NB4 (cell line): ENCODE results near the gene FNDC8.

Source experiments
- DNase-seq: peaks from one replicate; pipeline ENCODE4 v3.0.0; 2010; ENCODE audit warnings: low read depth
- H3K4me3 ChIP-seq: one replicate; pipeline ENCODE4 v1.5.1; 2011; ENCODE audit warnings: mild to moderate bottlenecking, low read depth, low read length, moderate library complexity
- CTCF ChIP-seq: IDR thresholded peaks from one replicate; pipeline ENCODE4 v1.5.1; 2012; ENCODE audit warnings: low read depth, low read length
- MAX ChIP-seq: IDR thresholded peaks from 2 replicates; pipeline ENCODE4 v1.6.1; 2011; ENCODE audit warnings: low read depth, low read length
- MYC ChIP-seq: IDR thresholded peaks from 2 replicates; pipeline ENCODE4 v1.6.1; 2011; ENCODE audit warnings: low read depth, low read length
- POLR2A ChIP-seq: IDR thresholded peaks from 2 replicates; pipeline ENCODE4 v1.6.1; 2011; ENCODE audit warnings: mild to moderate bottlenecking; ENCODE audit not compliant: insufficient read length; ENCODE audit errors: extremely low read depth

Gene FNDC8

GRCh38 chr17:35162755-35163154, 41.3 kb downstream of the FNDC8 start:
- no peak for DNase-seq
- TF ChIP-seq MYC (no peak), CTCF (no peak), POLR2A (no peak), MAX (no peak)
- H3K4me3 ChIP-seq = no peak overlapping the region

GRCh38 chr17:35163886-35164285, 42.5 kb downstream of the FNDC8 start:
- TF ChIP-seq POLR2A (no peak), CTCF (no peak), MYC (no peak), MAX (no peak)
- no peak for DNase-seq
- H3K4me3 ChIP-seq = no peak overlapping the region

- H3K4me3 ChIP-seq = no peak overlapping the region
- no peak for DNase-seq
Measured at GRCh38 chr17:35164716-35165115, 43.3 kb downstream of the FNDC8 start.

GRCh38 chr17:35166526-35166925, 45.1 kb downstream of the FNDC8 start:
- DNase-seq = no peak
- no peak overlapping the region for H3K4me3 ChIP-seq
- TF ChIP-seq POLR2A = no peak
- TF ChIP-seq MAX = no peak
- no peak for TF ChIP-seq MYC
- TF ChIP-seq CTCF = no peak

More at GRCh38 chr17:35164716-35165115, 43.3 kb downstream of the FNDC8 start:
- no peak for TF ChIP-seq POLR2A
- TF ChIP-seq CTCF = no peak
- TF ChIP-seq MAX = no peak
- TF ChIP-seq MYC = no peak

GRCh38 chr17:35167046-35167445, 45.6 kb downstream of the FNDC8 start:
- no peak overlapping the region for H3K4me3 ChIP-seq
- no peak for DNase-seq
- TF ChIP-seq CTCF = no peak
- no peak for TF ChIP-seq MAX
- no peak for TF ChIP-seq MYC
- no peak for TF ChIP-seq POLR2A

GRCh38 chr17:35167666-35168065, 46.3 kb downstream of the FNDC8 start:
- TF ChIP-seq POLR2A = no peak
- no peak for TF ChIP-seq MAX
- no peak for DNase-seq
- no peak overlapping the region for H3K4me3 ChIP-seq
